HK-2 (cell line): ENCODE data around the gene RBM15B.
"Not testable (repeated sequence)": the region's sequence is repeated elsewhere in the genome, so short reads cannot be mapped to it uniquely, and the experiment has no call there.

Experiments
- DNase-seq: peaks from one replicate; pipeline ENCODE4 v3.0.0-alpha.2; 2018; ENCODE audit not compliant: unreplicated experiment

Gene RBM15B

GRCh38 chr3:51378065-51378464 lies 13.0 kb upstream of the RBM15B start:
- no peak for DNase-seq

GRCh38 chr3:51378726-51379125 lies 12.4 kb upstream of the RBM15B start:
- no peak for DNase-seq

GRCh38 chr3:51379301-51379700 lies 11.8 kb upstream of the RBM15B start:
- no peak for DNase-seq

- DNase-seq: no peak
These were observed 11.2 kb upstream of the RBM15B start for GRCh38 chr3:51379746-51380455.

GRCh38 chr3:51380601-51381332 lies 10.3 kb upstream of the RBM15B start:
- no peak for DNase-seq

GRCh38 chr3:51381333-51381705 lies 9.8 kb upstream of the RBM15B start:
- DNase-seq: no peak

GRCh38 chr3:51382076-51382745 lies 8.9 kb upstream of the RBM15B start:
- no peak for DNase-seq

- no peak for DNase-seq
These were observed 8.0 kb upstream of the RBM15B start for GRCh38 chr3:51382947-51383578.

- DNase-seq: no peak
These were observed 6.9 kb upstream of the RBM15B start for GRCh38 chr3:51384055-51384725.

- DNase-seq: peak; percentile 96
These were observed 6.2 kb upstream of the RBM15B start, which contains the start of gene MANF for GRCh38 chr3:51384726-51385473. Gene MANF (plus strand): TSS chr3:51385291. CDS start chr3:51385343, 52 bp downstream.

- no peak for DNase-seq
These were observed 5.4 kb upstream of the RBM15B start for GRCh38 chr3:51385621-51386091.

- no peak for DNase-seq
These were observed 4.8 kb upstream of the RBM15B start for GRCh38 chr3:51386159-51386851.

- no peak for DNase-seq
These were observed 4.2 kb upstream of the RBM15B start for GRCh38 chr3:51386852-51387229.

- not testable (repeated sequence) for DNase-seq
These were observed 3.8 kb upstream of the RBM15B start for GRCh38 chr3:51387281-51387680.

GRCh38 chr3:51388286-51389029 lies 2.6 kb upstream of the RBM15B start:
- no peak for DNase-seq

GRCh38 chr3:51389423-51390183 lies 1.5 kb upstream of the RBM15B start:
- DNase-seq: peak; percentile 44

- DNase-seq: no peak
These were observed 625 bp upstream of the RBM15B start for GRCh38 chr3:51390246-51391074.
